Activated CD8-positive, alpha-beta memory T cell treated with anti-CD3 and anti-CD28 coated beads for 1 hour (primary cell): Measurements from ENCODE around the gene NDE1.
"Not testable (repeated sequence)": the region's sequence is repeated elsewhere in the genome, so short reads cannot be mapped to it uniquely, and the experiment has no call there.

Experiments
- DNase-seq, 2 donors: peaks; one replicate each; pipeline ENCODE4 v3.0.0-alpha.2; 2020; ENCODE audit warnings: low read depth in 1 of 2; ENCODE audit errors: extremely low read depth in 1 of 2

NDE1 gene

DNA sequence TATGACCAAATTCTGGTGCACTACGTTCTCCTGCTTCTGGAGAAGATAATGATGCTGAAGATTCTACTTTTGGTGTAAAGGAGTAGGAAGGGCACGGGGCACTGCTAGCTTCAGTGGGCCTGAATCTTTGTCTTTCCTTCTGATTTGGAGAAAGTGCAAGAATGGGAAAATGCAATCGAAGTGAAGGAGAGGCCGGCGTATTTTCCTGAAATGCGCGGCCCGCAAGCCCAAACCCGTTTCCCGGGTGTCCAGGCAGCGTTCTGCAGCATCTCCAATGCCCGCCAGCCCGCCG lies 372 bp upstream of the NDE1 start:
- no peak for DNase-seq

DNA sequence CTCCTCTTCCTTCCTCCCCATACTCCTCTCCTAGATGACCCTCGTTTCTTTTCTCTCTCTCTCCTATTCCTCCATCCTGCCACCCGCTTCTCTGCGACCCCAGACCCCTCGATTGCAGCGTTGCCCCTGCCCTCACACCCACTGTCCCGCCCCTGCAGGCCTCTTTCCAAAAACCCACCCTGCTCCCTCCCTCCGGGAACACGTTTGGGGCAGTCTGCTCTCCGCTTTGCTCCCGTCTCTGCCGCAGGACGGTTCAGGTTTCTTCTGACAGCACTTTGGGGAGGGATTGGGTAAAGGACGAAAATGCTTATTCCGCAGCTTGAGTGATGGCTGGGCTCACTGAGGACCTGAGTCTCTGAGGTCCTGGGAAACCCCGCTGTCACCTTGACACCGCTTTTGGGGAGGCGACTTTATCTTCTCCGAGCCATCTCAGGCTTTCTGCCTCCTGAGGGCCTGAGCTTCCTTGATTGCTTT lies 690 bp downstream of the NDE1 start:
- no peak for DNase-seq

DNA sequence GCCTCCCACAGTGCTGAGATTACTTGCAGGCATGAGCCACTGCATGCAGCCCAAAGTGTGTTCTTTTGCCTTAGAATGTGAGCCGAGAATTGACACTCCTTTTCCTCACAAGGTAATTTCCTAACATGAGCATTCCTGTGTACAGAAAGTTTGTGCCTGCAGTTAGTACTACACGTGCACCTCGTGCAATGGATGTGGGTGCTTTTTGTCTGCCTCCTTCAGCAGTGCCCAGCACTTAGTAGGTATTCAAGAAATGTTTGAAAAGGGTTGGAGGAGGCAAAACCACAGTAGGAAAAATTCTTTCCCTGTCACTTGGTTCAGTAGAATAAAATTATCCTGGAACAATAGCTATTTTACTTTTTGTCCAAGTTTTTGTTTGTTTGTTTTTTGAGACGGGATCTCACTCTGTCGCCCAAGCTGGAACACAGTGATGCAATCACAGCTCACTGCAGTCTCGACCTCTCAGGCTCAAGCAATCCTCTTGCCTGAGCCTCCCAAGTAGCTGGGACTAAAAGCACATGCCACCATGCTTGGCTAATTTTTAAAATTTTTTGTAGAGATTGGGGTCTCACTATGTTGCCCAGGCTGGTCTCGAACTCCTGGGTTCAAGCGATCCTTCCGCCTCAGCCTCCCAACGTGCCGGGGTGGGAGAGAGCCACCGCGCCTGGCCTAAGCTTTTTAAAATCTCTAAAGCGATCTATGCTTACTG lies 2.4 kb downstream of the NDE1 start:
- DNase-seq: no peak

DNA sequence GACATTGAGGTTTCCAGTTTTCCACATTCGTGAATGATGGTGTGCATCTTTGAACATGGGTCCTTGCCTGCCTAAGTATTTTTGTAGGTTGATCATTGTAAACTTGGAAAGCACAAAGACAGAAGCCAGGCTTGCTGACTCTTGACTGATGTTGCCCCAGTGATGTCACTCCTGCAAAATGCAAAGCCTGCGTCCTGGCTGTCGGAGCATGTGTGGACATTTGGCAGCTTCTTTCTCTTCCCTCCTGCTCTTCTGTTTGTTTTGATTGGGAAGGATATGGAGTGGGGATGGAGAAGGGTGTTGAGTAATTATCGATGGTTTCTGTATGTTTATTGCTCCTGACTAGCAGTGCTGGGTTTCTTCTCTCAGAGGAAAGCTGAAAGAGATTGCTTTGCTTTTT lies 3.2 kb downstream of the NDE1 start:
- DNase-seq: no peak

DNA sequence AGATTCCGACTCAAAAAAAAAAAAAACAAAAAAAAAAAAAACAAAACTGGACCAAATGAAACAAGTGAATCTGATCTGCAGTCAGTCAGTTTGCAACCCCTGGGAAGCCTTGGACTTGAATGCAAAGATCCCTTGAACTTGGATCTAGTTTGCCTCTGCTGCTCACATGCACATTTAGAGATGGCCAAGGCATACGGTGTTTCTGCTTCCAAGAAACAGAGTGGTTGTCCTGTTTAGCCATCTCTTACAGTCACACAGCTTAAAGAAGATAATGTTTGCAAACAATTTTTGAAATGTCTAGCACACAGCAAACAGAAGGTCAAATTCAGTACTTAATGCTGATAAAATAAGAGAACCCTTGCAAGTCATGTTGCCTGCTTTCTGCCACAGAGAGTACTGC lies 4.5 kb downstream of the NDE1 start:
- DNase-seq: no peak

DNA sequence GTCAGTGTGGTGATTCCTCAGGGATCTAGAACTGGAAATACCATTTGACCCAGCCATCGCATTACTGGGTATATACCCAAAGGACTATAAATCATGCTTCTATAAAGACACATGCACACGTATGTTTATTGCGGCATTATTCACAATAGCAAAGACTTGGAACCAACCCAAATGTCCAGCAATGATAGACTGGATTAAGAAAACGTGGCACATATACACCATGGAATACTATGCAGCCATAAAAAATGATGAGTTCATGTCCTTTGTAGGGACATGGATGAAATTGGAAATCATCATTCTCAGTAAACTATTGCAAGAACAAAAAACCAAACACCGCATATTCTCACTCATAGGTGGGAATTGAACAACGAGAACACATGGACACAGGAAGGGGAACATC lies 5.5 kb downstream of the NDE1 start:
- not testable (repeated sequence) for DNase-seq

DNA sequence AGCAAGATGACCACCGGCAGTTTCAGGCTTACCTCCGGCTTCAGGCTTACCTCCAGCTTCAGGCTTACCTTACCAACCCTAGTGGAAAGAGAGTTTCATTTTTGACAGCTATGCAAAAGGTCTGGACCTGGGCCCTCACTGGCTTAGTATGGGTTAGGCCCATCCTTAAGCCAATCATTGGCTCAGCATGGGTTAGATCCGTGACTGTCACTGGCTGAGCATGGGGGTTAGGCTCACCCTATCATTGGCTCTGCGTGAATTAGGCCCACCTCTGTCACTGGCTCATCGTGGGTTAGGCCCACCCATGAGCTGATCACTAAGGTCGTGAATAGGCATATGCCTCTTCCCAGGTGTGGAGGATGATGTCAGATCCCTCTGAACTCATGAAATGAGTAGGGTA lies 8.1 kb downstream of the NDE1 start:
- DNase-seq: no peak

DNA sequence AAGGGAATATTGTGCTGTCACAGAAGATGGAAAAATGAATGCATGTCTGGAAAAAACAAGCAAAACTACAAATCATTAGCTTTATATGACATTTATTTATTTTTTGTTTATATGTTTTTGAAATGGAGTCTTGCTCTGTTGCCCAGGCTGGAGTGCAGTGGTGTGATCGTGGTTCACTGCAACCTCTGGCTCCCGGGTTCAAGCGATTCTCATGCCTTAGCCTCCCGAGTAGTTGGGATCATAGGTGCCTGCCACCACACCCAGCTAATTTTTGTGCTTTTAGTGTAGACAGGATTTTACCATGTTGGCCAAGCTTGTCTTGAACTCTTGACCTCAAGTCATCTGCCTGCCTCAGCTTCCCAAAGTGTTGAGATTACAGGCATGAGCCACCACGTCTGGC lies 8.5 kb downstream of the NDE1 start:
- no peak for DNase-seq

DNA sequence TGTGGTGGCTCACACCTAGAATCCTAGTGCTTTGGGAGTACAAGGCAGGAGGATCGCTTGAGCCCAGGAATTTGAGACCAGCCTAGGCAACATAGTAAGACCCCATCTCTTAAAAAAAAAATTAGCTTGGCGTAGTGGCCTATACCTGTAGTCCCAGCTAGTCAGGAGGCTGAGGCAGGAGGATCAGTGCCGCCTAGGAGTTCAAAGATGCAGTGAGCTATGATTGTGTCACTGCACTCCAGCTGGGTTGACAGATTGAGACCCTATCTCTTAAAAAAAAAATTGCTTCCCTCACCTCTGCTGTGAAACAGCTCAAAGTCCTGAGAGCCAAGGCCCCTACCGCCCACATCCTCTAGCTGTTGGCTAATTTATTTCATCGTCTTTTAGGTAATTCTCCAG lies 10.2 kb downstream of the NDE1 start:
- DNase-seq: no peak

DNA sequence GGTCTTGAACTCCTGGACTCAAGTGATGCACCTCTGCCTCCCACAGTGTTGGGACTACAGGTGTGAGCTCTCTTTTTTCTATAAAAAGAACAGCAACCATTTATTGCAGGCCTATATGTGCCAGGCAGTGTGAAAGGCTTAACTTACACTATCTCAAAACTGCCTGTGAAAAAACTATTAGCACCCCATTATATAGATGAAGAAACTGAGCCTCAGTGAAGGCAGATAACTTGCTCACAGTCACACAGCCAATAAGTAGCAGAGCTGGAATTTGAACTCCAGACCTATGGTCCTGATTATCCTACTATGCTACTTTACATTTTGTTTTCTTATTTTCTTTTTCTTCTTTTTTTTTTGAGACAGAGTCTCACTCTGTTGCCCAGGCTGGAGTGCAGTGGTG lies 15.1 kb downstream of the NDE1 start:
- no peak for DNase-seq

DNA sequence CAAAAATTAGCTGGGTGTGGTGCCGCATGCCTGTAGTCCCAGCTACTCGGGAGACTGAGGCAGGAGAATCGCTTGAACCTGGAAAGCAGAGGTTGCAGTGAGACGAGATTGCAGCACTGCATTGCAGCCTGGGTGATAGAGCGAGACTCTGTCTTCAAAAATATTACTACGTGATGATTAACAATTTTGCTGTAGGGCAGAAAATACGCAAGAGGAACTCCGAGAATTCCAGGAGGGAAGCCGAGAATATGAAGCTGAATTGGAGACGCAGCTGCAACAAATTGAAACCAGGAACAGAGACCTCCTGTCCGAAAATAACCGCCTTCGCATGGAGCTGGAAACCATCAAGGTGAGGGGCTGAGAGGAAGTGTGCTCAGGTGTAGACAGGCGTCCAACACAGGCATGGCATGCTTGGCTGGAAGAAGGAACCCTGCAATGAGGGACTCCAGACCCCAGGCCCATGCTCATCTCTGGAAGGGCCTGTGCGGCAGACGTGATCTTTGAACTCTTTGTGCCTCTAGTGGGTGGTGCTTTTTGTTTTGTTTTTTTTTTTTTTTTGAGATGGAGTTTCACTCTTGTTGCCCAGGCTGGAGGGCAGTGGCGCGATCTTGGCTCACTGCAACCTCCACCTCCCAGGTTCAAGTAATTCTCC lies 17.2 kb downstream of the NDE1 start:
- DNase-seq: no peak

DNA sequence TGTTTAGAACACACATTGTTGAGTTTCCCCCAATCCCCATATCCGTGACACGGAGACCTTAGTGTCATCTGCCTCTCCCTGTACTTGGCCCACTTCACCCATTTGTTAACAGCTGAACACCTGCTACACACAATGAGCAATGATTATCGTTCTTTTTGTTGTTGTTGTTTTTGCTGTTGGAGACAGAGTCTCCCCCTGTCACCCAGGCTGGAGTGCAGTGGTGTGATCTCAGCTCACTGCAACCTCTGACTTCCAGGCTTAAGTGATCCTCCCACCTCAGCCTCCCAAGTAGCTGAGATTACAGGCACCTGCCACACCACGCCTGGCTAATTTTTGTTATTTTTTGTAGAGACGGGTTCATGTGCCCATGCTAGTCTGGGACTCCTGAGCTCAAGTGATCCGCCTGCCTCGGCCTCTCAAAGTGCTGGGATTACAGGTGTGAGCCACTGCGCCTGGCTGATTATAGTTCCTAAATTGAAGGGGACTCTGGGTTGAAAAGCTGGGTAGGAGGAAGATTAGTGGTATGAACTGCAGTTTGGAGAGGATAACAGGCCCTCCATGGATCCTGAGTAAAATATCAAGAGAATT lies 21.6 kb downstream of the NDE1 start:
- no peak for DNase-seq

DNA sequence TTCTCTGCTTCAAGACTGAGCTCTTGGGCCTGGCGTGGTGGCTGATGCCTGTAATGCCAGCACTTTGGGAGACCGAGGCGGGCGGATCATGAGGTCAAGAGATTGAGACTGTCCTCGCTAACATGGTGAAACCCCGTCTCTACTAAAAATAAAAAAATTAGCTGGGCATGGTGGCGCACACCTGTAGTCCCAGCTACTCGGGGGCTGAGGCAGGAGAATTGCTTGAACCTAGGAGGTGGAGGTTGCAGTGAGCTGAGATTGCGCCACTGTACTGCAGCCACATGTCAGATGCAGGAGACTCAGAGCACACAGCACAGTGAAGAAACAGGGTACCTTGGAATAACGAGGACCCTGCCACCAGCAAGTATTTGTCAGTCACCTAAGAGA lies 22.1 kb downstream of the NDE1 start:
- DNase-seq: not testable (repeated sequence)

DNA sequence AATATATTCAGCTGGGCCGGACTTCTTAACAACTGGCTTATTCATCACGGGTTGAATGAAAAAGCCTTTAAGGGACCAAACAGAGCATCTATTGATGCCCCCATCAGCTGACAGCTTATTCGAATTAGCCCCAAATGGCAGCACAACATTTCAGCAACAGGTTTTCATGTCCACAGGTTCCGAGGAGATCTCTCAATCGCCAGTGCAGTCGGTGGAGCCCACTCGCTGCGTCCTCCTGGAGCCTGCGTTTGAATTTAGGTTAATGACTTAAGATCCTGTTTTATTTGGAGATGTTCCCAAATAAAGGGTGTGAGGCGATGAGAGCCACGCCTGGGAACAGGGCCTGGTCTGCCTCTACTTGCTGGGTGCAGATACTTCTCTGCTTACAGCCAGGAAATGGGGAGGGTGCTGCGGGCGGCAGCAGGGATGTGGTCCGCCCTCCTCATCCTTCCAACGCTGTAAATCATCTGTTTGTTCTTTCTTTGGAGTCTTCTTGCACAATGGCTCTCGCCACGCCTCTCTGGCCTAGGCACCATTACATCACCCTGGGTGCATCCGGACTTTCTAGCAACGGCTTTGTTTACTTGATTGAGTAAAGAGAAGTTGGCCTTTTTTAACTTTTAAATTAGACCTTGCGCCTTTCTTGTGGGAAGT lies 22.6 kb downstream of the NDE1 start:
- DNase-seq: peak; percentile 42 to 53

DNA sequence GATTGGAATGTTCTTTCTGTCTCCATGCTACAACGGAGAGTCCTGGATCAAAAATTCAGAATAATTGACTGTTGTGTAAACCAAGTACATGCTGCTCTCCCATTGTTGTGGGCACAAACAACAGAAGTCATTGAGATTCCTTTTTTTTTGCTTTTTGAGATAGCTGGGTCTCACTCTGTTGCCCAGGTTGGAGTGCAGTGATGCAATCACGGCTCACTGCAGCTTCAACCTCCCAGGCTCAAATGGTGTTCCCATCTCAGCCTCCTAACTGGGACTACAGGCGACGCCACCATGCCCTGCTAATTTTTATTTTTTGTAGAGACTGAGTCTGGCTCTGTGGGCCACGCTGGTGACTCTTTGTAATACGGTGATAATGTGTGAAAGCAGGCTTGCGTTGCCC lies 24.5 kb downstream of the NDE1 start:
- no peak for DNase-seq

DNA sequence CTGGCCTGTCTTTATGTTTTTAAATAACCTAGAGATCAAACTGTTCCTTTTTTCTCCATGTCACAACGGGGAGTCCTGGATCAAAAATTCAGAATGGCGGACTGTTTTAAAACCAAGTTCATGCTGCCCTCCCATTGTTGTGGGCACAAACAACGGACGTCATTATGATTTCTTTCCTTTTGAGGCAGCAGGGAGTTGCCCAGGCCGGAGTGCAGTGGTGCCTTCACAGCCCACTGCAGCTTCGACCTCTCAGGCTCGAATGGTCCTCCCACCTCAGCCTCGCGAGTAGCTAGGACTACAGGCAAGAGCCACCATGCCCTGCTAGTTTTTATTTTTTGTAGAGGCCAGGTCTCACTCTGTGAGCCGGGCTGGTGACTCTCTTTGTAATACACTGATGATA lies 26.5 kb downstream of the NDE1 start:
- DNase-seq: no peak

DNA sequence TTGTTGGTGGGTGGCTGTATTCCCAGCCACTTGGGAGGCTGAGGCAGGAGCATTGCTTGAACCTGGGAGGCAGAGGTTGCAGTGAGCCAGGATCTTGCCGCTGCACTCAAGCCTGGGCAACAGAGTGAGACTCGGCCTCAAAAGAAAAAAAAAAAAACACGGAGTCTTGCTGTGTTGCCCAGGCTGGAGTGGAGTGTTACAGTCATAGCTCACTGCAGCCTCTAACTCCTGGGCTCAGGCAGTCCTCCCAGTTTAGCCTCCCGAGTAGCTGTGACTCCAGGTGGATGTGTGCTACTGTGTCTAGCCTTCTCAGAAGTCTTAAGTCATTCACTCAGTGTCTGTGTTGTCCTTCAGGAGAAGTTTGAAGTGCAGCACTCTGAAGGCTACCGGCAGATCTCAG lies 27.4 kb downstream of the NDE1 start:
- DNase-seq: no peak

DNA sequence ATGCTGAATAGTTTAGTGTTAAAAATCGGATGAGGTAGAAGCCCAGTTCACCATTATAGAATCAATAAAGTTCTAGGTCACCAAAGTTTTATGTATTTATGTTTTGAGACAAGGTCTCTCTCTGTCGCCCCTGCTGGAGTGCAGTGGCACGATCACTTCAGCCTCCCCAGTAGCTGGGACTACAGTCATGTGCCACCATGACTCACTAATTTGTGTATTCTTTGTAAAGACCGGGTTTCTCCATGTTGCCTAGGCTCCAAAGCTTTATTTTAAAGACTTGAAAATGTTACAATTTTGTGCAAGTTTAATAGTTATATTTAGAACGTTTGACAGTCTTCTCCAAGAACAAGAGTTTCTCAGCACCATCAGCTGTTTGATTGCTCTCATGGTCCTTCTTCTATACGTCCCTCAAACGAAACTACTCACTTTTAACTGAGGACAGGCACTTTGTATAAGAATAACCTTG lies 32.1 kb downstream of the NDE1 start:
- no peak for DNase-seq

DNA sequence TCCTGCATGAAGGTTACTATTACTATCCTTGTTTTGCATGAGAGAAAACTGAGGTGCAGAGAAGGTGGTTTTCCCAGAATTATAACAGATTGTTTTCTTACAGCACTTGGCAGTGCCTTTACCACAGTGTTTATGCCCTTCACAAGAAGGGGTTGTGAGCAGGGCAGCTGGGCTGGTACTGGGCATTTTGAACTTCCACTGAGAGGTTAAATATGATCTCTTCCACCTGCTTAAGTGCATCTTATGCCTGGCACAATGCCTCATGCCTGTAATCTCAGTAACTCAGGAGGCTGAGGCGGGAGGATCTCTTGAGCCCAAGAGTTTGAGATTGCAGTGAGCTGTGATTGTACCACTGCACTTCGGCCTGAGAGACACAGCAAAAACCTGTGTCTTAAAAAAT lies 36.2 kb downstream of the NDE1 start:
- no peak for DNase-seq

DNA sequence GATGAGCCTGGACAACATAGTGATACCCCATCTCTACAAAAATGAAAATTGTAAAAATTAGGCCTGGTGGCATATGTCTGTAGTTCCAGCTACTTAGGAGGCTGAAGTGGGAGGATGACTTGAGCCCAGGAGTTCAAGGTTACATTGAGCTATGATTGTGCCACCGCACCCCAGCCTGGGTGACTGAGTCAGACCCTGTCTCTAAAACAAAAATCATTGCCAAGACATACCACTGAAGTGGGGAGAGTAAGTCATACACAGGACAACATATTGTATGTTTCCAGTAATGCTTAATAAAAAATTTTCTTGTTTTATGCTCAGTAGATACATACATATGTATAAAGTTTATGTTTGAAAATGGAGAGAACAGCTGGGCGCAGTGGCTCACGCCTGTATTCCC lies 39.2 kb downstream of the NDE1 start:
- DNase-seq: no peak

DNA sequence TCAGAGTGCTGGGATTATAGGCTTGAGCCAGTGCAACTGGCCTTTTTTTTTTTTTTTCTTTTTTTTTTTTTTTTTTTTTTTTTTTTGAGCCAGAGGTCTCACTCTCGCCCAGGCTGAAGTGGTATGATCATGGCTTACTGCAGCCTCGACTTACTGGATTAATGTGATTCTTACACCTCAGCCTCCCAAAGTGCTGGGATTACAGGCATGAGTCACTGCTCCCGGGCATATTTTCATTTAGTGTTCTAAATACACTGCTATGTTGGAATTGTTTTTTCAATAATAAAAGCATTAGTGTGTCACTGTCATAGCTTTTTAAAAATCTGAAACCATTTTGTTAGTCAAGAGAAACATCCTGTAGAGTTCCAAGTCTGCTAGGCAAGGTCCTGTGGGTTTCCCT lies 40.3 kb downstream of the NDE1 start:
- no peak for DNase-seq

DNA sequence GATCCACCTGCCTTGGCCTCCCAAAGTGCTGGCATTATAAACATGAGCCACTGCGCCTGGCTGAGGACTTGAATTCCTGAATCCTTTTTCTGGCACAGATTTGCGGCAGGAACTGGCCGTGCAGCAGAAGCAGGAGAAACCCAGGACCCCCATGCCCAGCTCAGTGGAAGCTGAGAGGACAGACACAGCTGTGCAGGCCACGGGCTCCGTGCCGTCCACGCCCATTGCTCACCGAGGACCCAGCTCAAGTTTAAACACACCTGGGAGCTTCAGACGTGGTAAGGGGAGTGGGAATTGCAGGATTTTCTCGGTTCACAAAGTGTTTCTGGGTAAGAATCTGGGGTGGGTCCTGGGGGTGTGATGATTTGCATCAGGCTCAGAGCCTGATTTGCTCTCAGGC lies 41.0 kb downstream of the NDE1 start:
- DNase-seq: no peak
